ENCODE data around the gene TMEM184A.

The TMEM184A gene

GRCh38 chr7:1567049-1567771 lies 11.2 kb upstream of the TMEM184A start:
- no peaks in the 10 kb centered on the region for H3K9me3 ChIP-seq (ENCODE audit: control insufficient read depth, low read length)
- peak overlapping the region; percentile 59 for H3K27ac ChIP-seq (ENCODE audit: low read depth, low read length, severe bottlenecking)
- peaks cover 3% of the 10 kb centered on the region for H3K36me3 ChIP-seq (ENCODE audit: control insufficient read depth, insufficient read depth, low read length)
- peaks cover 16% of the 10 kb centered on the region for H3K4me1 ChIP-seq (ENCODE audit: control insufficient read depth, insufficient read depth, low read length, poor library complexity, severe bottlenecking)
- 36 to 43% methylated on average over 18 to 19 of the region's 26 CpGs for WGBS, 2 experiments (ENCODE audit: insufficient coverage in 2 of 2)
- H3K4me3 ChIP-seq (ENCODE audit: extremely low read depth, insufficient read depth, low read length, poor library complexity, severe bottlenecking) = no peak overlapping the region

- 45 to 65% methylated on average over 12 to 13 of the region's 13 CpGs for WGBS, 2 experiments (ENCODE audit: insufficient coverage in 2 of 2)
- no peaks in the 10 kb centered on the region for H3K9me3 ChIP-seq (ENCODE audit: control insufficient read depth, low read length)
- H3K36me3 ChIP-seq (ENCODE audit: control insufficient read depth, insufficient read depth, low read length) = peaks cover 3% of the 10 kb centered on the region
- H3K27ac ChIP-seq (ENCODE audit: low read depth, low read length, severe bottlenecking) = peak overlapping the region; percentile 59
- no peak overlapping the region for H3K4me3 ChIP-seq (ENCODE audit: extremely low read depth, insufficient read depth, low read length, poor library complexity, severe bottlenecking)
- peaks cover 11% of the 10 kb centered on the region for H3K4me1 ChIP-seq (ENCODE audit: control insufficient read depth, insufficient read depth, low read length, poor library complexity, severe bottlenecking)
These were observed 10.7 kb upstream of the TMEM184A start for GRCh38 chr7:1566687-1567048.

GRCh38 chr7:1564603-1565022 lies 8.6 kb upstream of the TMEM184A start:
- Histone ChIP-seq H3K9me3 (ENCODE audit: control insufficient read depth, low read length) (no peaks in the 10 kb centered on the region), H3K27ac (ENCODE audit: low read depth, low read length, severe bottlenecking) (no peak overlapping the region), H3K36me3 (ENCODE audit: control insufficient read depth, insufficient read depth, low read length) (peaks cover 3% of the 10 kb centered on the region), H3K4me3 (ENCODE audit: extremely low read depth, insufficient read depth, low read length, poor library complexity, severe bottlenecking) (no peak overlapping the region), H3K4me1 (ENCODE audit: control insufficient read depth, insufficient read depth, low read length, poor library complexity, severe bottlenecking) (peaks cover 11% of the 10 kb centered on the region)
- 87 to 92% methylated on average over 11 to 18 of the region's 23 CpGs for WGBS, 2 experiments (ENCODE audit: insufficient coverage in 2 of 2)

GRCh38 chr7:1563981-1564602 lies 8.1 kb upstream of the TMEM184A start:
- Histone ChIP-seq H3K4me3 (ENCODE audit: extremely low read depth, insufficient read depth, low read length, poor library complexity, severe bottlenecking) (no peak overlapping the region), H3K36me3 (ENCODE audit: control insufficient read depth, insufficient read depth, low read length) (peaks cover 3% of the 10 kb centered on the region), H3K4me1 (ENCODE audit: control insufficient read depth, insufficient read depth, low read length, poor library complexity, severe bottlenecking) (peaks cover 11% of the 10 kb centered on the region), H3K27ac (ENCODE audit: low read depth, low read length, severe bottlenecking) (no peak overlapping the region), H3K9me3 (ENCODE audit: control insufficient read depth, low read length) (no peaks in the 10 kb centered on the region)
- 95 to 98% methylated on average over 15 of the region's 15 CpGs for WGBS, 2 experiments (ENCODE audit: insufficient coverage in 2 of 2)

GRCh38 chr7:1562597-1563051 lies 6.6 kb upstream of the TMEM184A start:
- 89% methylated on average over 17 to 18 of the region's 18 CpGs for WGBS, 2 experiments (ENCODE audit: insufficient coverage in 2 of 2)
- Histone ChIP-seq H3K4me1 (ENCODE audit: control insufficient read depth, insufficient read depth, low read length, poor library complexity, severe bottlenecking) (peaks cover 4% of the 10 kb centered on the region), H3K27ac (ENCODE audit: low read depth, low read length, severe bottlenecking) (no peak overlapping the region)

GRCh38 chr7:1562116-1562515 lies 6.1 kb upstream of the TMEM184A start:
- no peaks in the 10 kb centered on the region for H3K4me1 ChIP-seq (ENCODE audit: control insufficient read depth, insufficient read depth, low read length, poor library complexity, severe bottlenecking)
- H3K9me3 ChIP-seq (ENCODE audit: control insufficient read depth, low read length) = no peaks in the 10 kb centered on the region
- 83% methylated on average over 8 to 15 of the region's 16 CpGs for WGBS, 2 experiments (ENCODE audit: insufficient coverage in 2 of 2)
- no peak overlapping the region for H3K4me3 ChIP-seq (ENCODE audit: extremely low read depth, insufficient read depth, low read length, poor library complexity, severe bottlenecking)
- no peak overlapping the region for H3K27ac ChIP-seq (ENCODE audit: low read depth, low read length, severe bottlenecking)
- H3K36me3 ChIP-seq (ENCODE audit: control insufficient read depth, insufficient read depth, low read length) = peaks cover 3% of the 10 kb centered on the region

More at GRCh38 chr7:1562597-1563051, 6.6 kb upstream of the TMEM184A start:
- Histone ChIP-seq H3K36me3 (ENCODE audit: control insufficient read depth, insufficient read depth, low read length) (peaks cover 3% of the 10 kb centered on the region), H3K9me3 (ENCODE audit: control insufficient read depth, low read length) (no peaks in the 10 kb centered on the region), H3K4me3 (ENCODE audit: extremely low read depth, insufficient read depth, low read length, poor library complexity, severe bottlenecking) (no peak overlapping the region)

GRCh38 chr7:1561036-1561940 lies 5.3 kb upstream of the TMEM184A start:
- H3K9me3 ChIP-seq (ENCODE audit: control insufficient read depth, low read length) = no peaks in the 10 kb centered on the region
- peaks cover 2% of the 10 kb centered on the region for H3K4me1 ChIP-seq (ENCODE audit: control insufficient read depth, insufficient read depth, low read length, poor library complexity, severe bottlenecking)
- 93 to 94% methylated on average over 22 to 30 of the region's 34 CpGs for WGBS, 2 experiments (ENCODE audit: insufficient coverage in 2 of 2)
- H3K36me3 ChIP-seq (ENCODE audit: control insufficient read depth, insufficient read depth, low read length) = peaks cover 3% of the 10 kb centered on the region
- H3K4me3 ChIP-seq (ENCODE audit: extremely low read depth, insufficient read depth, low read length, poor library complexity, severe bottlenecking) = no peak overlapping the region
- H3K27ac ChIP-seq (ENCODE audit: low read depth, low read length, severe bottlenecking) = no peak overlapping the region

DNA sequence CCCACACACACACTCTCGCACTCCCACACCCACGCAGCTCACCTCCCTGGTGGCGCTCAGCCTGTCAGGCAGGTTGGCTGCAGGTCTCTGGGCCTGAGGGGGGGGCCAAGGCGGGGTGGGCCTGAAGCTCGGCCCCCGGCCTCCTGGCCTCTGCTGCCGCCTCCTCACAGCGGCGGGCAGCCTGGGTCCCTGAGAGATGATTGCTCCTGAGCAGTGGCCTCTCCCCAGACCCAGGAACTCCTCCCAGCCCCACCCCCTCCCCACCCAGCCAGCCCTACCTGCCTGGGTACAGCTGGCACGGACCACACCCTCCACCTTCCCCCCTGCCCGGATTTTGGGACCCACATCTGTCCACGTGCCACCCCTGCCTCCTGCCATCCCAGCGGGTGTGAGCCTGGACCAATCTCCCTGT lies 4.6 kb upstream of the TMEM184A start:
- peaks cover 3% of the 10 kb centered on the region for H3K36me3 ChIP-seq (ENCODE audit: control insufficient read depth, insufficient read depth, low read length)
- peaks cover 8% of the 10 kb centered on the region for H3K4me1 ChIP-seq (ENCODE audit: control insufficient read depth, insufficient read depth, low read length, poor library complexity, severe bottlenecking)
- H3K9me3 ChIP-seq (ENCODE audit: control insufficient read depth, low read length) = no peaks in the 10 kb centered on the region
- H3K4me3 ChIP-seq (ENCODE audit: extremely low read depth, insufficient read depth, low read length, poor library complexity, severe bottlenecking) = no peak overlapping the region
- no peak overlapping the region for H3K27ac ChIP-seq (ENCODE audit: low read depth, low read length, severe bottlenecking)
- 95 to 100% methylated on average over 4 to 8 of the region's 13 CpGs for WGBS, 2 experiments (ENCODE audit: insufficient coverage in 2 of 2)

- H3K9me3 ChIP-seq (ENCODE audit: control insufficient read depth, low read length) = no peaks in the 10 kb centered on the region
- H3K27ac ChIP-seq (ENCODE audit: low read depth, low read length, severe bottlenecking) = no peak overlapping the region
- H3K36me3 ChIP-seq (ENCODE audit: control insufficient read depth, insufficient read depth, low read length) = peaks cover 2% of the 10 kb centered on the region
- H3K4me1 ChIP-seq (ENCODE audit: control insufficient read depth, insufficient read depth, low read length, poor library complexity, severe bottlenecking) = peaks cover 13% of the 10 kb centered on the region
- H3K4me3 ChIP-seq (ENCODE audit: extremely low read depth, insufficient read depth, low read length, poor library complexity, severe bottlenecking) = no peak overlapping the region
- 86 to 90% methylated on average over 19 to 22 of the region's 28 CpGs for WGBS, 2 experiments (ENCODE audit: insufficient coverage in 2 of 2)
These were observed 3.9 kb upstream of the TMEM184A start for GRCh38 chr7:1559626-1560590.

Data from mesodermal cell (in vitro differentiated cells).